ENCODE measurements around the gene AGAP1.
A peak's percentile ranks its signal among the peaks of the same experiment; 100 is the strongest.

The AGAP1 gene

GRCh38 chr2:235976956-235977355 lies 483.1 kb downstream of the AGAP1 start:
- DNase-seq = no peak

GRCh38 chr2:235977445-235977844 lies 483.6 kb downstream of the AGAP1 start:
- no peak for DNase-seq

GRCh38 chr2:235978022-235978421 lies 484.2 kb downstream of the AGAP1 start:
- no peak for DNase-seq

- DNase-seq = no peak
Measured at GRCh38 chr2:235979037-235979436, 485.2 kb downstream of the AGAP1 start.

DNA sequence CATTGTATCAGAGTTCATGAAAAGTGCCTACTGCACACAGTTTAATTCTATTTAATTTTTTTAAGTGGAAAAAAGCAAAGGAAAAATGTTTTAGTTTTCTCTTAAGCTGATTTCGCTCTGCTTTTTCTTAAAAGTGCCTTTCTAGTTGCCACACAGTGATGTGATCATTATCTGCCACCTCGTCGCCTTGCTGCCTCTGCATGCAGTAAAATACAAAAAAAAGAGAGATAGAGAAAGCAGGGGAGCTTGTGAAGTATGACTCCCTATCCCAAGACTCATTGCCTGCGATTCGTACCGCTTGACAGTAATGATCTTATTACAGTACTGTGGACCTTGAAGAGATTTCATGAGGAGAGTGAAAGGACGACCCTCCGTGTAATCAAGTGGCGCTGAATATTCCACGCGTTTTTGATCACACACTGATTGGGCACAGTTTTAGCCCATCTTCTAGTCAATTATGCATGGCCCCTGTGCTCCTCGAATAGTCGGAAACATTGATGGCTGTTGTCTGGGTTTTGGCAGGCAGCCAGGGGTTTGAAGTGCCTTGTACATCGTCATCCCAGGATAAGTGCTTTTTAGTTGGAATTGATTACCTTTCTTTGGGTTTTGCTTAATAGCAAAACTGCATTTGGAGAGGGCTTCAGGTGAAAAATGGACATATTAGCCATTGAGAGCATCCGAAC lies 486.1 kb downstream of the AGAP1 start:
- peak in 19 of 56 donors; percentile 1 to 52 (median 19) for DNase-seq

DNA sequence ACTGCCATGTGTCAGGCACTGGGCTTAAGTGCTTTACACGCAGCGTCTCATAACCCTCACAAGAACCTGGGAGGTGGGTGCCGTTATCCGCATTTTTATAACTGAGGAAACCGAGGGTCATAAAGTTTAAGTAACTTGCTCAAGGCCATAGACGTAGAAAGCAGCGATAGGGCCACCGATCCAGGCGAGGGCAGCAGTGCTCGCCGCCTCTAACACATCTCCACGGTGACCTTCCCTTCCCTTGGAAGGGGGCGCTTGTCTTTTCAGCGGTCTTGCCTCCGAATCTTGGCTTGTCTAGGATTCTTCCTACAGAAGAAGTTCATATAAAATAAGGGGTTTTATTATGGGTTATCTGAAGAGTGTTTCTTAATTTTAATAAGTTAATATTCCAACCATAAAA lies 487.8 kb downstream of the AGAP1 start:
- DNase-seq = no peak

DNA sequence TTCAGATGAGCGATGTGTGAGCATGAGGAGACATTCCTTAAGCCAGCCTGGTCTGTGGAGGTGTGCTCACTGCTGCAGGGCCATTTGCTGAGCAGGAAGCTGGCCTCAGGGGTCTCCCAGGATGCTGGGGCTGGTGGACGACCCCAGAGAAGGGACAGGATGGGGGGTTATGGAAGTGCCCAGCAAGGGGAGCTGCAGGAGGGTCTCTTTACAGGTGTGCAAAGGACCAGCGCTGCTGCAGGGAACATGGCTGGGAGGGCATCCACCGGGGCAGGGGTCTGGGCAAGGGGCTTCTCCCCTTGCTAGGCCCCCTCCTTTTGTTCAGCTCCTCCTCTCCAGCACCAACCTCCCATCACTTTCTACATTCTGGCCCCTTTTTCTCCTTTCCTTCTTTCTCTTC lies 489.2 kb downstream of the AGAP1 start:
- no peak for DNase-seq

DNA sequence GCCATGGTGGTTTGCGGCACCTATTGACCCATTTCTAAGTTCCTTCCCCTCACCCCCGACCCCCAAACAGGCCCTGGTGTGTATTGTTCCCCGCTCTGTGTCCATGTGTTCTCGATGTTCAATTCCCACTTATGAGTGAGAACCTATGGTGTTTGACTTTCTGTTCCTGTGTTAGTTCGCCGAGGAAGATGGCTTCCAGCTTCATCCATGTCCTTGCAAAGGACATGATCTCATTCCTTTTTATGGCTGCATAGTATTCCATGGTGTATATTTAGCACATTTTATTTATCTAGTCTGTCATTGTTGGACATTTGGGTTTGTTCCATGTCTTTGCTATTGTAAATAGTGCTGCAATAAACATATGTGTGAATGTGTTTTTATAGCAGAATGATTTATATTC lies 490.7 kb downstream of the AGAP1 start:
- DNase-seq = no peak

DNA sequence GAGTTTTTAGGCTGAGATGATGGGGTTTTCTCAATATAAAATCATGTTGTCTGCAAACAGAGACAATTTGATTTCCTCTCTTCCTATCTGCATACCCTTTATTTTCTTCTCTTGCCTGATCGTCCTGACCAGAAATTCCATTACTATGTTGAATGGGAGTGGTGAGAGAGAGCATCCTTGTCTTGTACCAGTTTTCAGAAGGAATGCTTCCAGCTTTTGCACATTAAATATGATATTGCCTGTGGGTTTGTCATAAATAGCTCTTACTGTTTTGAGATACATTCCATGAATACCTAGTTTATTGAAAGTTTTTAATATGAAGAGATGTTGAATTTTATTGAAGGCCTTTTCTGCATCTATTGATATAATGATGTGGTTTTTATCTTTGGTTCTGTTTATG lies 492.5 kb downstream of the AGAP1 start:
- no peak for DNase-seq

- no peak for DNase-seq
Measured at GRCh38 chr2:235988271-235989015, 494.6 kb downstream of the AGAP1 start.

GRCh38 chr2:235989591-235989990 lies 495.7 kb downstream of the AGAP1 start:
- no peak for DNase-seq

GRCh38 chr2:235990344-235990743 lies 496.5 kb downstream of the AGAP1 start:
- no peak for DNase-seq

GRCh38 chr2:235992024-235992423 lies 498.2 kb downstream of the AGAP1 start:
- no peak for DNase-seq

DNA sequence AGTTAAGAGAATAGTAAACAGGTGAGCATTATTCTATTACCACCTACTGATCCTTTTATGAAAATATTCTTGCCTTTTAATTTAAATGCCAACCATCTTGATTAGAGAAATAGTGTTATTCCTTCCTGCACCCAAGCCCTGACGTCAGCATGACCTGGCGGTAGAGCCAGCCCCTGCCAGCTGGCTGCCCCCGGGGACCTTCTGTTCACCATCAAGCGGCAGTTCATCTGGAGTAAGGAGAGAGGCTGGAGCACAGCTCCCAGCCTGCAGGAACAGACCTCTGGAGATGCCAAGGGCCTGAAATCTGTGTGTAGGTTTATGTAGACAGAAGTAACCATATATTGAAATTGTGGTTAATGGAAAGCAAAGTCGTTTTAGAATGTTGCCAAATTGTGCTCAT lies 502.6 kb downstream of the AGAP1 start:
- no peak for DNase-seq

DNA sequence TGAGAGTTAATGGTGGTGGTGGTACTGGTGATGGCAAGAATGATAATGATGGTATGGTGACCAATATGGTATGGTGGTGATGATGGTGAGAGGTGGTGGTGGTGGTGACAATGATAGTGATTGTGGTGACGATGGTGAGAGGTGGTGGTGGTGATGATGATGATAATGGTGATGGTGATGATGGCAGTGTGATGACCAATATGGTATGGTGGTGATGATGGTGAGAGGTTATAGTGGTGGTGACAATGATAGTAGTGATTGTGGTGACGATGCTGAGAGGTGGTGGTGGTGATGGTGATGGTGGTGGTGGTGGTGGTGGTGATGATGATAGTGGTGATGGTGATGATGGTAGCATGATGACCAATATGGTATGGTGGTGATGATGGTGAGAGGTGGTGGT lies 505.2 kb downstream of the AGAP1 start:
- DNase-seq = no peak

- DNase-seq = no peak
Measured at GRCh38 chr2:236001166-236001828, 507.5 kb downstream of the AGAP1 start.

- no peak for DNase-seq
Measured at GRCh38 chr2:236001854-236002253, 508.0 kb downstream of the AGAP1 start.

DNA sequence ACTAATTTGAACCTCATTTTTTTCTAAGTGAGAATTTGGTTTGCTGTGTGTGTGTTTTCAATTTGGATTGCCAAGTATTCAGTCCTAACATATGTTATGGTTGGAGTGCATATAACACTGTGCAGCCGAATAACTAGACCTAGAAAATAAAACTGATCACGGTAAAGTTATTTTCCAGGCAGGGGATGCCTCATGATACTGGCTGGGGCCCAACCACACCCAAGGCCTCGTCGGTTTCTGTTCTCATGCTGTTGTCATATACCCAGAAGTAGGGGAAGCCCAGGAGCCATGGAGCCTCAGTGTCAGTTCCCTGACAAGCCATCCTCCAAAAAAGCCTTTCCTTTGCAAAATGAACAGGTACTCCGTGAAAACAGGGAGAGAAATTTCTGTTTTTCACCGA lies 514.2 kb downstream of the AGAP1 start:
- no peak for DNase-seq

- DNase-seq = no peak
Measured at GRCh38 chr2:236008857-236009256, 515.0 kb downstream of the AGAP1 start.

DNA sequence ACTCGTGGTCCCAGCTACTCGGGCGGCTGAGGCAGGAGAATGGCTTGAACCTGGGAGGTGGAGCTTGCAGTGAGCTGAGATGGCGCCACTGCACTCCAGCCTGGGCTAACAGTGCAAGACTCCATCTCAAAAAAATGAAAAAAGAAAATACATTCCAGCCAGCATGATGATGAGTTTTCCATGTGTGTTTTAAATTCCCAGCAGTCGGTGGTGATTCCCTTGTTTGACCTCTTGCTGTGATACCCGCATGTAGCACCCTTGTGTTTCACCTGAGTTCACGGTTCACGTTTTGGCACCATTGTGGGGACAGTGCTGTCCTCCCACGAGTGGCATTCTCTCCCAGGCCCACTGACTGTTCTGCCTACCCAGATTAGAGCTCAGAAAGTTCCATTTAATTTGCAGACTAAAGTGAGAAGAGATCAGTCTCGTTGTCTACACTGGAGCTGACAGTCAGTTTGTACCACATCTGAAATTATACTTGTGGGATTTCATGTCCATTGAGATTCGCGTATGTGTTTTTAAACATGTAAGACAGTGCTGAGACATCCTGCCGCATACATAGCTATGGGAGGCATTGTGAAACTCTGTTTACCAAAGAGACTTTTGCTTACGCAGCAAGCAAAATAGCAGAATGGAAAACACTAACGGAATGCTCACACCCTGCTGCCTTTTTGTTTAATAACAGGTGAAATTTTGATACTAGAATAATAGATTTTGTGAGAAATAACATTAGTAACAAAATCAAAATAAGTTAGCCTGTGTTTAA lies 517.3 kb downstream of the AGAP1 start:
- no peak for DNase-seq

DNA sequence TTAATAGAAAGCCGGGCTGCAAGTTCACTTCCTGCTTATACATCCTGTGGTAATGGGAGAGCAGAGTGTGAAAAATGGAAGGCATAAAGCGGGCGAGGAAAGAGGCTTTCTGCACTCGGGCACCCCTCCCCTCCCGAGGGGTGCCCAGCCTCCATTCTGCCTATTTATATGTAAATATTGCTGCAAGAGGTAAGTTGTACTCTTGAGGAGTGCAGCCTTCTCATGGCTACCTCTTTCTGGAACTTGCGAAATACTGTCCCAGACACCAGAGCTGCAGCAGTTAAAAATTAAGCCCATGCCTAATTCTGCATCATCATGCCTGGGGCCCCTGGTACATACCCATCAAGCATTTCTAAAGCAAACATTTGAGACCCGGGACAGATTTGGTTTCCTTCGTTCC lies 518.3 kb downstream of the AGAP1 start:
- no peak for DNase-seq

Data from nucleus accumbens (tissue), 56 donors.